GM18951 (cell line): ENCODE results near the gene TMCC1.
"Not testable (repeated sequence)": the region's sequence is repeated elsewhere in the genome, so short reads cannot be mapped to it uniquely, and the experiment has no call there.

Source experiments
- POLR2A ChIP-seq: IDR thresholded peaks from 4 replicates; pipeline ENCODE4 v1.6.1; 2011; ENCODE audit warnings: mild to moderate bottlenecking; ENCODE audit not compliant: insufficient read length, insufficient read depth; ENCODE audit errors: extremely low read depth
- in situ Hi-C: fragments of 300-500 bp; cut with MboI; formaldehyde crosslinking; loops from one replicate; pipeline ENCODE4 v1.12.0; 2022; ENCODE audit warnings: low sequenced_read_pairs, mixed read lengths, inconsistent platforms; ENCODE audit not compliant: unreplicated experiment

TMCC1 gene

GRCh38 chr3:129770604-129771003 is 122.9 kb downstream of the TMCC1 start:
- TF ChIP-seq POLR2A, result no peak
- in situ Hi-C loops, result no loop called here

- in situ Hi-C loops, result no loop called here
- TF ChIP-seq POLR2A, result no peak
These were observed 123.9 kb downstream of the TMCC1 start for GRCh38 chr3:129769616-129770015.

- no peak for TF ChIP-seq POLR2A
- in situ Hi-C loops, result no loop called here
These were observed 124.8 kb downstream of the TMCC1 start for GRCh38 chr3:129768728-129769127.

- no peak for TF ChIP-seq POLR2A
- in situ Hi-C loops, result no loop called here
These were observed 127.4 kb downstream of the TMCC1 start for GRCh38 chr3:129766135-129766534.

- in situ Hi-C loops, result no loop called here
- no peak for TF ChIP-seq POLR2A
These were observed 129.4 kb downstream of the TMCC1 start for GRCh38 chr3:129764090-129764489.

- TF ChIP-seq POLR2A, result no peak
- in situ Hi-C loops, result no loop called here
These were observed 134.7 kb downstream of the TMCC1 start for GRCh38 chr3:129758785-129759320.

- no peak for TF ChIP-seq POLR2A
- in situ Hi-C loops, result no loop called here
These were observed 135.2 kb downstream of the TMCC1 start for GRCh38 chr3:129758306-129758705.

- in situ Hi-C loops, result no loop called here
- TF ChIP-seq POLR2A, result no peak
These were observed 136.6 kb downstream of the TMCC1 start for GRCh38 chr3:129756871-129757270.

- in situ Hi-C loops, result not testable (repeated sequence)
These were observed 142.4 kb downstream of the TMCC1 start for GRCh38 chr3:129751105-129751504.

- TF ChIP-seq POLR2A, result no peak
- in situ Hi-C loops, result no loop called here
These were observed 143.8 kb downstream of the TMCC1 start for GRCh38 chr3:129749692-129750091.

- no peak for TF ChIP-seq POLR2A
- in situ Hi-C loops, result no loop called here
These were observed 145.5 kb downstream of the TMCC1 start for GRCh38 chr3:129747992-129748391.

- in situ Hi-C loops, result no loop called here
- no peak for TF ChIP-seq POLR2A
These were observed 146.4 kb downstream of the TMCC1 start for GRCh38 chr3:129747136-129747535.

- in situ Hi-C loops, result no loop called here
- no peak for TF ChIP-seq POLR2A
These were observed 146.9 kb downstream of the TMCC1 start for GRCh38 chr3:129746629-129747028.

GRCh38 chr3:129745253-129745652 is 148.3 kb downstream of the TMCC1 start:
- in situ Hi-C loops, result no loop called here
- no peak for TF ChIP-seq POLR2A

- no peak for TF ChIP-seq POLR2A
- in situ Hi-C loops, result no loop called here
These were observed 151.7 kb downstream of the TMCC1 start for GRCh38 chr3:129741794-129742193.
